ENCODE measurements around the gene XYLB.
"Not testable (repeated sequence)": the region's sequence is repeated elsewhere in the genome, so short reads cannot be mapped to it uniquely, and the experiment has no call there.

XYLB gene

GRCh38 chr3:38401246-38401962, 54.8 kb downstream of the XYLB start:
- FAIRE-seq: no peak

GRCh38 chr3:38404286-38404685, 57.7 kb downstream of the XYLB start:
- FAIRE-seq: no peak

GRCh38 chr3:38411591-38411990, 65.0 kb downstream of the XYLB start:
- FAIRE-seq: no peak

- not testable (repeated sequence) for FAIRE-seq
These were observed 74.2 kb downstream of the XYLB start for GRCh38 chr3:38420758-38421157.

- no peak for FAIRE-seq
These were observed 75.2 kb downstream of the XYLB start for GRCh38 chr3:38421679-38422336.

GRCh38 chr3:38426798-38427426, 80.3 kb downstream of the XYLB start:
- FAIRE-seq: not testable (repeated sequence)

GRCh38 chr3:38432871-38433658, 86.5 kb downstream of the XYLB start:
- not testable (repeated sequence) for FAIRE-seq

GRCh38 chr3:38433661-38434060, 87.1 kb downstream of the XYLB start:
- not testable (repeated sequence) for FAIRE-seq

GRCh38 chr3:38438436-38439069, 92.0 kb downstream of the XYLB start:
- FAIRE-seq: not testable (repeated sequence)

GRCh38 chr3:38443205-38443604, 96.6 kb downstream of the XYLB start:
- FAIRE-seq: not testable (repeated sequence)

GRCh38 chr3:38446085-38446686, 99.6 kb downstream of the XYLB start:
- no peak for FAIRE-seq

- FAIRE-seq: no peak
These were observed 100.2 kb downstream of the XYLB start for GRCh38 chr3:38446812-38447211.

- no peak for FAIRE-seq
These were observed 104.3 kb downstream of the XYLB start for GRCh38 chr3:38450853-38451252.

GRCh38 chr3:38453075-38453912, 106.7 kb downstream of the XYLB start, which contains the start of gene ACVR2B:
TSS of gene ACVR2B (plus strand) at chr3:38453890. CDS start at chr3:38454323, 433 bp downstream.
- FAIRE-seq: no peak

GRCh38 chr3:38453913-38454177, 107.3 kb downstream of the XYLB start:
- FAIRE-seq: no peak

GRCh38 chr3:38454178-38454883, 107.7 kb downstream of the XYLB start:
- FAIRE-seq: no peak

- FAIRE-seq: no peak
These were observed 108.5 kb downstream of the XYLB start for GRCh38 chr3:38454884-38455638.

- FAIRE-seq: no peak
These were observed 109.2 kb downstream of the XYLB start for GRCh38 chr3:38455639-38456430.
